ENCODE measurements around the gene STXBP5.

GRCh38 chr6:147178355-147178754, 25.9 kb upstream of the STXBP5 start:
- no peak for TF ChIP-seq POLR2A (IDR thresholded peaks at IDR 0.05)
- no peak for TF ChIP-seq CTCF (IDR thresholded peaks at IDR 0.05)
- no peak for TF ChIP-seq EP300 (IDR thresholded peaks at IDR 0.05)
